WTC11 (cell line): ENCODE results near the gene DUT. TPM values are rescaled to one million over a fixed set of nuclear protein-coding genes. Genes with fewer than 3 reads are reported as not detected.

Experiments
- ATAC-seq: fragments of 200-7000 bp; cut with Tn5 transposase; 2 replicates; pipeline ENCODE4 v1.10.0; 2021; ENCODE audit warnings: mild to moderate bottlenecking, moderate library complexity
- CTCF ChIA-PET: fragments of 300-600 bp; sonication (Branson Sonifier 250); formaldehyde crosslinking; loops from one replicate; lab custom pipeline; 2021; ENCODE audit warnings: antibody characterized with exemption; lab: Charles Lee
- POLR2A ChIA-PET: fragments of 350-600 bp; sonication (Branson Sonifier 250); formaldehyde crosslinking; loops from one replicate; lab custom pipeline; 2021; ENCODE audit warnings: antibody characterized with exemption; lab: Charles Lee
- DNase-seq: peaks from one replicate; pipeline ENCODE4 v3.0.0; 2021; ENCODE audit warnings: low spot score
- H3K27ac Mint-ChIP-seq: 2 replicates; pipeline ENCODE4 v1.8.0; 2021; ENCODE audit warnings: mixed read lengths
- H3K27me3 Mint-ChIP-seq: 2 replicates; pipeline ENCODE4 v1.8.0; 2021; ENCODE audit warnings: low read depth, mild to moderate bottlenecking, moderate library complexity, mixed read lengths
- H3K36me3 Mint-ChIP-seq: 2 replicates; pipeline ENCODE4 v1.8.0; 2021; ENCODE audit warnings: mixed read lengths
- H3K4me1 Mint-ChIP-seq: 2 replicates; pipeline ENCODE4 v1.8.0; 2022; ENCODE audit warnings: mixed read lengths
- H3K4me3 Mint-ChIP-seq: 2 replicates; pipeline ENCODE4 v1.8.0; 2021; ENCODE audit warnings: mild to moderate bottlenecking, moderate library complexity, mixed read lengths
- H3K9me3 Mint-ChIP-seq: 2 replicates; pipeline ENCODE4 v1.8.0; 2021; ENCODE audit warnings: mixed read lengths
- ATF1 ChIP-seq: sonication (generic); formaldehyde crosslinking; IDR thresholded peaks from 2 replicates; pipeline ENCODE4 v1.8.1; 2023; ENCODE audit warnings: mild to moderate bottlenecking, moderate library complexity, missing genetic modification reagents
- ATF2 ChIP-seq: sonication (generic); formaldehyde crosslinking; IDR thresholded peaks from 2 replicates; pipeline ENCODE4 v1.8.1; 2022; ENCODE audit warnings: low read depth, missing genetic modification reagents, borderline replicate concordance
- ELF4 ChIP-seq: sonication (generic); formaldehyde crosslinking; IDR thresholded peaks from 2 replicates; pipeline ENCODE4 v1.8.1; 2022; ENCODE audit warnings: low read depth, mild to moderate bottlenecking, moderate library complexity, missing genetic modification reagents
- ERG ChIP-seq: fragments of 250-450 bp; sonication (Bioruptor Pico); IDR thresholded peaks from 2 replicates; pipeline ENCODE4 v1.8.0; 2021; ENCODE audit warnings: mild to moderate bottlenecking
- ESRRA ChIP-seq: sonication (generic); formaldehyde crosslinking; IDR thresholded peaks from 2 replicates; pipeline ENCODE4 v1.8.1; 2022; ENCODE audit warnings: mild to moderate bottlenecking, missing genetic modification reagents, borderline replicate concordance
- GABPB1 ChIP-seq: sonication (generic); formaldehyde crosslinking; IDR thresholded peaks from 2 replicates; pipeline ENCODE4 v1.8.1; 2023; ENCODE audit warnings: mild to moderate bottlenecking, missing genetic modification reagents
- GRHL2 ChIP-seq: fragments of 250-450 bp; sonication (Bioruptor Pico); IDR thresholded peaks from 2 replicates; pipeline ENCODE4 v1.8.0; 2022; ENCODE audit warnings: mild to moderate bottlenecking, moderate library complexity; ENCODE audit not compliant: insufficient replicate concordance, severe bottlenecking
- GTF2I ChIP-seq: fragments of 250-450 bp; sonication (Bioruptor Pico); conservative IDR thresholded peaks from 2 replicates; pipeline ENCODE4 v1.4.0; 2021; ENCODE audit warnings: mild to moderate bottlenecking
- JAZF1 ChIP-seq: fragments of 250-450 bp; sonication (Bioruptor Pico); IDR thresholded peaks from 2 replicates; pipeline ENCODE4 v1.9.0; 2021; ENCODE audit warnings: moderate library complexity, mild to moderate bottlenecking, inconsistent platforms
- NFE2L1 ChIP-seq: sonication (generic); formaldehyde crosslinking; IDR thresholded peaks from 2 replicates; pipeline ENCODE4 v1.8.1; 2023; ENCODE audit warnings: missing genetic modification reagents
- PRRX2 ChIP-seq: fragments of 250-450 bp; sonication (Bioruptor Pico); IDR thresholded peaks from 2 replicates; pipeline ENCODE4 v1.8.0; 2021; ENCODE audit warnings: mild to moderate bottlenecking
- SOX15 ChIP-seq: fragments of 250-450 bp; sonication (Bioruptor Pico); IDR thresholded peaks from 2 replicates; pipeline ENCODE4 v1.9.0; 2021; ENCODE audit warnings: mild to moderate bottlenecking
- TCF7 ChIP-seq: sonication (generic); formaldehyde crosslinking; IDR thresholded peaks from 2 replicates; pipeline ENCODE4 v1.8.0; 2022; ENCODE audit warnings: mild to moderate bottlenecking, low read depth, missing genetic modification reagents, moderate library complexity
- TP53 ChIP-seq: sonication (generic); formaldehyde crosslinking; IDR thresholded peaks from 2 replicates; pipeline ENCODE4 v1.8.1; 2023; ENCODE audit warnings: mild to moderate bottlenecking, missing genetic modification reagents
- USF2 ChIP-seq: sonication (generic); formaldehyde crosslinking; IDR thresholded peaks from 2 replicates; pipeline ENCODE4 v1.8.1; 2023; ENCODE audit warnings: mild to moderate bottlenecking, missing genetic modification reagents, moderate library complexity
- ZNF281 ChIP-seq: sonication (generic); formaldehyde crosslinking; IDR thresholded peaks from 2 replicates; pipeline ENCODE4 v1.8.0; 2023; ENCODE audit warnings: mild to moderate bottlenecking, missing genetic modification reagents
- total RNA-seq: library from RNA; stranded (reverse); gene quantifications from 3 replicates; pipeline ENCODE4 v1.2.3, GENCODE V29; 2021
- TF ChIP-seq, protein P1 (sequence below): sonication (generic); formaldehyde crosslinking; IDR thresholded peaks from 2 replicates; pipeline ENCODE4 v1.8.1; 2022; ENCODE audit warnings: missing genetic modification reagents, borderline replicate concordance
- TF ChIP-seq, protein P2 (sequence below): fragments of 250-450 bp; sonication (Bioruptor Pico); IDR thresholded peaks from 2 replicates; pipeline ENCODE4 v1.9.0; 2021; ENCODE audit warnings: mild to moderate bottlenecking
- TF ChIP-seq, protein P3 (sequence below): sonication (generic); formaldehyde crosslinking; IDR thresholded peaks from 2 replicates; pipeline ENCODE4 v1.8.0; 2022; ENCODE audit warnings: mild to moderate bottlenecking, missing genetic modification reagents

Gene DUT
- total RNA-seq, 1 experiment from 2014 or later: 204 TPM

DNA sequence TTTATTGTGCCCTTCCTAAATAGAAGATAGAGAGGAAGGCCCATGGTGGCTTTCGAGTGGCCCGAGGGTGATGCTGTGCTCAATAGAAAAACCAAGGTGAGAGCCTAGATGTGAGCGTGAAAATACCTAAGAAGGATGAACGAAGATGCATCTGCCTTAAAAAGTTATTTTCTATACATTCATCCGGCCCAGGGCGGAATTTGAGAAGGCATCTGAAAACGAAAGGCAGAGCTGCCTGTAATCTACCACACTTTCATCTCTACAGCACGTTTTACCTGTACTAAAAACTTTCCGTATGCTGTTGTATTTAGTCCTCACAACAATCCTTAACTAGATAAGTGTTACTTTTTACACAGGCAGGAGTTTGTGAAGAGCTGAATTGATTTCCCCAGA, 1.4 kb downstream of the DUT start:
- Mint-ChIP-seq H3K4me1 (peaks cover 46% of the 10 kb centered on the region), H3K36me3 (peaks cover 24% of the 10 kb centered on the region), H3K9me3 (no peaks in the 10 kb centered on the region), H3K27ac (peak overlapping the region; percentile 75), H3K27me3 (no peaks in the 10 kb centered on the region), H3K4me3 (peak overlapping the region; percentile 97)
- TF ChIP-seq ATF2 (CRISPR knock-in tag) (no peak), GRHL2 (CRISPR knock-in tag) (no peak), GABPB1 (CRISPR knock-in tag) (no peak), JAZF1 (CRISPR knock-in tag) (no peak), PRRX2 (CRISPR knock-in tag) (no peak), USF2 (CRISPR knock-in tag) (no peak), NFE2L1 (CRISPR knock-in tag) (no peak), GTF2I (no peak), ESRRA (CRISPR knock-in tag) (no peak), ERG (CRISPR knock-in tag) (no peak), ZNF281 (CRISPR knock-in tag) (no peak), TP53 (CRISPR knock-in tag) (no peak), SOX15 (CRISPR knock-in tag) (no peak), TCF7 (CRISPR knock-in tag) (no peak), ATF1 (no peak), ELF4 (no peak)
- TF ChIP-seq, protein P1, sequence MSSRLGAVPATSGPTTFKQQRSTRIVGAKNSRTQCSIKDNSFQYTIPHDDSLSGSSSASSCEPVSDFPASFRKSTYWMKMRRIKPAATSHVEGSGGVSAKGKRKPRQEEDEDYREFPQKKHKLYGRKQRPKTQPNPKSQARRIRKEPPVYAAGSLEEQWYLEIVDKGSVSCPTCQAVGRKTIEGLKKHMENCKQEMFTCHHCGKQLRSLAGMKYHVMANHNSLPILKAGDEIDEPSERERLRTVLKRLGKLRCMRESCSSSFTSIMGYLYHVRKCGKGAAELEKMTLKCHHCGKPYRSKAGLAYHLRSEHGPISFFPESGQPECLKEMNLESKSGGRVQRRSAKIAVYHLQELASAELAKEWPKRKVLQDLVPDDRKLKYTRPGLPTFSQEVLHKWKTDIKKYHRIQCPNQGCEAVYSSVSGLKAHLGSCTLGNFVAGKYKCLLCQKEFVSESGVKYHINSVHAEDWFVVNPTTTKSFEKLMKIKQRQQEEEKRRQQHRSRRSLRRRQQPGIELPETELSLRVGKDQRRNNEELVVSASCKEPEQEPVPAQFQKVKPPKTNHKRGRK (CRISPR knock-in tag): no peak
- TF ChIP-seq, protein P2, sequence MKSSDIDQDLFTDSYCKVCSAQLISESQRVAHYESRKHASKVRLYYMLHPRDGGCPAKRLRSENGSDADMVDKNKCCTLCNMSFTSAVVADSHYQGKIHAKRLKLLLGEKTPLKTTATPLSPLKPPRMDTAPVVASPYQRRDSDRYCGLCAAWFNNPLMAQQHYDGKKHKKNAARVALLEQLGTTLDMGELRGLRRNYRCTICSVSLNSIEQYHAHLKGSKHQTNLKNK (CRISPR knock-in tag): no peak
- TF ChIP-seq, protein P3, sequence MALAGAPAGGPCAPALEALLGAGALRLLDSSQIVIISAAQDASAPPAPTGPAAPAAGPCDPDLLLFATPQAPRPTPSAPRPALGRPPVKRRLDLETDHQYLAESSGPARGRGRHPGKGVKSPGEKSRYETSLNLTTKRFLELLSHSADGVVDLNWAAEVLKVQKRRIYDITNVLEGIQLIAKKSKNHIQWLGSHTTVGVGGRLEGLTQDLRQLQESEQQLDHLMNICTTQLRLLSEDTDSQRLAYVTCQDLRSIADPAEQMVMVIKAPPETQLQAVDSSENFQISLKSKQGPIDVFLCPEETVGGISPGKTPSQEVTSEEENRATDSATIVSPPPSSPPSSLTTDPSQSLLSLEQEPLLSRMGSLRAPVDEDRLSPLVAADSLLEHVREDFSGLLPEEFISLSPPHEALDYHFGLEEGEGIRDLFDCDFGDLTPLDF: no peak
- ChIA-PET CTCF (interaction anchor here (1.1 to 3.8 kb wide), 4 partner anchors 20 to 247 kb away, joined by 4 to 18 read pairs (median 10); no protein-coding TSS in a partner anchor), POLR2A (interaction anchor here (0.7 kb wide), 1 partner anchor 206 kb away, joined by 4 read pairs; no protein-coding TSS in a partner anchor)
- DNase-seq (no peak), ATAC-seq (no peak)
